Measurements from ENCODE around the gene DBR1. TPM values are rescaled to one million over a fixed set of nuclear protein-coding genes. Genes with fewer than 3 reads are reported as not detected.

Gene DBR1
- total and polyA plus RNA-seq, 2 of the 13 experiments (the other 11 are each of a cell fraction or from before 2014, with no cell fraction given): 6.4 to 16.7 TPM

DNA sequence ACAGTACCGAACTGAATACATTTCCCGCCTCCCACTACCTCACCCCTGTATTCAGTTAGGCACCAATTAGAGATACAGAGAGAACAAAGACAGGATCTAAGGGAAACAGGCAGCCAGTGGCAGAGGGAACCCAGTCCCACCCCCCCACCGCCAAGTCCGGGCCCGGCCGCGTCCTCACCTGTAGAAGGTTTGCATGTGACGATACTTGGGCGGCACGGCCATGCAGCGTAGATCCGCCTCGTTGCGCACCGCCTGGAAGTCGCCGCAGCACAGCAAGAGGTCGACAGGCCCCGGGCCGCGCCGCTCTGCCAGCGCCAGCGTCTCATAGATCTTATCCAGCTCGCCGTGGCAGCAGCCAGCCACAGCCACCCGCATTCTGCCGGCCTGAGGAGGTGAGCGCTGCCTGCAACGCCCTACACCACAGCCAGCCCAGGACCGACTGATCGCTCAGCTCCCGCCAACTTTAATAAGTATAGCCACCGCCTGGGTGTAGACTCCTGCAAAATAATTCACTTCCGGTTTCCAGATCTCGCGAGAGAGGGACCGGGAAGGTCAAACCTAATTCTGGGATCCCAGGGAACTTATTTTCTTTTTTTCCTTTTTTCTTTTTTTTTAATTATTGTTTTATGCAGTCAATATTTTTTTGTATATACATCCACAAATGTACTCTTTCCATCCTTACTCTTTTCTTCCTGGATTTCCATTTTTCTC lies at the start of gene DBR1 (continued):
- TF ChIP-seq ZNF788 (CRISPR knock-in tag; IDR thresholded peaks at IDR 0.05; ENCODE audit: borderline replicate concordance): 0 out of 2 replicates have a peak, but pooled peaks have one; percentile 13
- peak; percentile 48; the same call in 1 of the 2 replicates for TF ChIP-seq ELF4 (CRISPR knock-in tag; IDR thresholded peaks at IDR 0.05; ENCODE audit: borderline replicate concordance)
- TF ChIP-seq TARDBP (CRISPR knock-in tag; IDR thresholded peaks at IDR 0.05): no peak
- TF ChIP-seq SETDB1 (CRISPR knock-in tag; IDR thresholded peaks at IDR 0.05; ENCODE audit: borderline replicate concordance): no peak
- TF ChIP-seq CHCHD3 (CRISPR knock-in tag; IDR thresholded peaks at IDR 0.05): 0 out of 2 replicates have a peak, but pooled peaks have one; percentile 64
- TF ChIP-seq NRL (CRISPR knock-in tag; IDR thresholded peaks at IDR 0.05; ENCODE audit: borderline replicate concordance): peak; percentile 77
- no peak for TF ChIP-seq ZNF44 (CRISPR knock-in tag; IDR thresholded peaks at IDR 0.05)
- peak; percentile 71; the same call in 1 of the 3 replicates for TF ChIP-seq MXI1 (IDR thresholded peaks at IDR 0.05; ENCODE audit: borderline replicate concordance, low read depth, low read length)
- TF ChIP-seq ZNF235 (CRISPR knock-in tag; IDR thresholded peaks at IDR 0.05; ENCODE audit: borderline replicate concordance): no peak
- TF ChIP-seq RAD21 (CRISPR knock-in tag; IDR thresholded peaks at IDR 0.05): peak; percentile 33; the same call in 1 of the 2 replicates
- peak; percentile 100 for TF ChIP-seq ZSCAN20 (CRISPR knock-in tag; IDR thresholded peaks at IDR 0.05; ENCODE audit: borderline replicate concordance)
- 0 out of 2 replicates have a peak, but pooled peaks have one; percentile 32 for TF ChIP-seq SALL2 (CRISPR knock-in tag; IDR thresholded peaks at IDR 0.05)
- TF ChIP-seq ZNF205 (CRISPR knock-in tag; IDR thresholded peaks at IDR 0.05): peak; percentile 56; the same call in 1 of the 2 replicates
- TF ChIP-seq, protein P1, sequence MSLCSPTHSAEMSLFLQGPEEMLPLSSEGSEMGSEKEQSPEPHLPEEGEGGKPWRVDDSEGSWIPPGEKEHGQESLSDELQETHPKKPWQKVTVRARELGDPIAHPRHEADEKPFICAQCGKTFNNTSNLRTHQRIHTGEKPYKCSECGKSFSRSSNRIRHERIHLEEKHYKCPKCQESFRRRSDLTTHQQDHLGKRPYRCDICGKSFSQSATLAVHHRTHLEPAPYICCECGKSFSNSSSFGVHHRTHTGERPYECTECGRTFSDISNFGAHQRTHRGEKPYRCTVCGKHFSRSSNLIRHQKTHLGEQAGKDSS (CRISPR knock-in tag; IDR thresholded peaks at IDR 0.05; ENCODE audit: borderline replicate concordance, low read depth): no peak
- TF ChIP-seq PAWR (CRISPR knock-in tag; IDR thresholded peaks at IDR 0.05; ENCODE audit: borderline replicate concordance): no peak
- TF ChIP-seq, protein P2, sequence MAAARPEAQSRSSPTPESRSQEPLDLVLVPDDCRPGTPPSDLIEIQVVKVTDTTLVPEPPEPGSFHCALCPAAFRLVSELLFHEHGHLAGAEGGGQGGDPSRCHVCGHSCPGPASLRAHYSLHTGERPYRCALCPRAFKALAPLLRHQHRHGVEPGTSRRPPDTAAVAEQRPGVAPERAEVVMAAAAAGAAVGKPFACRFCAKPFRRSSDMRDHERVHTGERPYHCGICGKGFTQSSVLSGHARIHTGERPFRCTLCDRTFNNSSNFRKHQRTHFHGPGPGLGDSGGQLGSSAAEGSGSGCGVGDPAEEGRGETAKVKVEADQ (CRISPR knock-in tag; IDR thresholded peaks at IDR 0.05; ENCODE audit: borderline replicate concordance): 0 out of 2 replicates have a peak, but pooled peaks have one; percentile 32
- TF ChIP-seq CBX2 (IDR thresholded peaks at IDR 0.05; ENCODE audit: low read depth, low read length): no peak
- peak; percentile 87; the same call in 1 of the 2 replicates for TF ChIP-seq CBX2 (CRISPR knock-in tag; IDR thresholded peaks at IDR 0.05; ENCODE audit: low read depth)
- no peak for TF ChIP-seq ZEB1 (IDR thresholded peaks at IDR 0.05; ENCODE audit: insufficient replicate concordance, low read depth)
- no peak for TF ChIP-seq RELA (CRISPR knock-in tag; IDR thresholded peaks at IDR 0.05)
- peak; percentile 71; the same call in 1 of the 2 replicates for TF ChIP-seq NFKB2 (CRISPR knock-in tag; IDR thresholded peaks at IDR 0.05; ENCODE audit: borderline replicate concordance)
- TF ChIP-seq SP140L (CRISPR knock-in tag; IDR thresholded peaks at IDR 0.05; ENCODE audit: borderline replicate concordance): 0 out of 2 replicates have a peak, but pooled peaks have one; percentile 50
- no peak for TF ChIP-seq NCOR1 (IDR thresholded peaks at IDR 0.05; ENCODE audit: borderline replicate concordance, low read length)
- TF ChIP-seq, protein P3, sequence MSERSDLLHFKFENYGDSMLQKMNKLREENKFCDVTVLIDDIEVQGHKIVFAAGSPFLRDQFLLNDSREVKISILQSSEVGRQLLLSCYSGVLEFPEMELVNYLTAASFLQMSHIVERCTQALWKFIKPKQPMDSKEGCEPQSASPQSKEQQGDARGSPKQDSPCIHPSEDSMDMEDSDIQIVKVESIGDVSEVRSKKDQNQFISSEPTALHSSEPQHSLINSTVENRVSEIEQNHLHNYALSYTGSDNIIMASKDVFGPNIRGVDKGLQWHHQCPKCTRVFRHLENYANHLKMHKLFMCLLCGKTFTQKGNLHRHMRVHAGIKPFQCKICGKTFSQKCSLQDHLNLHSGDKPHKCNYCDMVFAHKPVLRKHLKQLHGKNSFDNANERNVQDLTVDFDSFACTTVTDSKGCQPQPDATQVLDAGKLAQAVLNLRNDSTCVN (CRISPR knock-in tag; IDR thresholded peaks at IDR 0.05; ENCODE audit: borderline replicate concordance): 0 out of 2 replicates have a peak, but pooled peaks have one; percentile 41
- TF ChIP-seq ZKSCAN5 (CRISPR knock-in tag; IDR thresholded peaks at IDR 0.05): peak; percentile 58
- TF ChIP-seq KDM5A (IDR thresholded peaks at IDR 0.05; ENCODE audit: borderline replicate concordance, low read length): peak; percentile 81
- TF ChIP-seq ZNF501 (CRISPR knock-in tag; IDR thresholded peaks at IDR 0.05): peak; percentile 39; the same call in 1 of the 2 replicates
- TF ChIP-seq ZNF879 (CRISPR knock-in tag; IDR thresholded peaks at IDR 0.05): no peak
